GM19324 (cell line): ENCODE data around the gene NELL1.

Source experiments
- ATAC-seq: cut with Tn5 transposase; IDR thresholded peaks from one replicate; pipeline ENCODE4 v1.9.1; 2021; ENCODE audit warnings: mild to moderate bottlenecking, moderate library complexity; ENCODE audit not compliant: unreplicated experiment, low FRiP score

NELL1 gene

DNA sequence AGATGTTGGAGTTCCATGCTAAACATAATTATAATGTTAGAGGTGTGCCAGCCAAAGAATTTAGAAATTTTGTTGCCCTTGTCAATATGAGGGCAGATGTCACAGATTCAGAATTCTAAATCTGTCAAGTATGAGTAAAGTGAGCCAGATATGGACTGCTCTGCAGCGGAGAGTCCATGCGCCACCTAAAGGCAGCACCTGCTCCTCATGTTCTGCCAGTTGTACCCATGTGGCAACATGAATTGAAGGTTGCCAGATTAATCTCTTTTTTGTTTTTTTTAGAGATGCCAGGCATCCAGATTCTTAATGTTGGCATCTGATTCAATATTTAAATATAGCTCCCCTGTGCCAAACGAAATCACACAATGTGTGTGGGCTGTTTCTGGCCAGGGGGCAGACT is 844.9 kb downstream of the NELL1 start:
- ATAC-seq = no peak

DNA sequence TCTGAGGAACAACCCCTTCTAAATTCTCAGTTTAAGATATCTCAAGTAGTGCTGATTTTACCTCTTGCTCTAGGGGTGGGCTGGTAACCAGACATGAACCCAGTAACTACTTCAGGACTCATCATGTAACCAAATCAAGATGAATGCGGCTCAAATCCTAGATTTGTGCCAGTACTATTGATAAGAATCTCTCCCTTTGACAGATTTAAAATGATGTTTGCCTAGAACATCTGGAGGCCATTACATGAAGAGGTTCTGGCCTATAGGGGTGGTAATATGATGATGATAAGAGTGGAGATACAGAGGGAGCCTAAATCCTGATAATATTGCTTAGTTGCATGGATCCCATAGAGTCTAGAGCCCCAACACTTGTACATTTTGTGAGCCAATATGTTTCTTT is 850.9 kb downstream of the NELL1 start:
- no peak for ATAC-seq

DNA sequence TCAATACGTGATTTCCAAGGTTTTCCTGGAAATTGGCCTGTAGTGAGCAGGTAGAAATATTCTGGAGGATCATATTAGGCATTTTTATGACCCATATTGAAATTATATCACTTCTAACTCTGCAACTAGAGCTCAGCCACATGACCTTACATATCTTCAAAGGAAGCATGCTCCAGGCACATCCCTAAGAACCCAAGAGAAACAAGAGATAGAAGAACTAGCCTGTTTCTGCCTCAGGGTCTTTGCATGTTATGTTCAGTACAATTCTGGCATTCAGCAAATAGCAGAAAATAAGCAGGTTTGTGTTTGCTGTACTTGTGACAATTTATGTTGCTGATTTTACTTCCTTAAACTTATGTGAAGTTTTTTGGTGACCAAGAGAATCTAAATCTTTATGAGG is 859.8 kb downstream of the NELL1 start:
- no peak for ATAC-seq

DNA sequence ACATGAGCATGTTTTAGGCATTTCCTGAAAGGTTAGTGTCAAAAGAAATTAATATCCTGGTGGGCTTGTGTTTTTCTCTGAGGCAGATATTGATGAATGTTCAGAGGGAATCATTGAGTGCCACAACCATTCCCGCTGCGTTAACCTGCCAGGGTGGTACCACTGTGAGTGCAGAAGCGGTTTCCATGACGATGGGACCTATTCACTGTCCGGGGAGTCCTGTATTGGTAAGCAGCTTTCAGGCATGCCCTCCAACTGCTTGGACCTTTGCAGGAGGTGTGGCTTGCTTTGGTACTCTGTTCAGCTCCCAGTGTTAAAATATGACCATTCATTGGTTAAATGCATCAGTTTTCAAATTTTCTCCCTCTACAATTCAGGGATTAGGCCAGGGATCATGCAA is 864.9 kb downstream of the NELL1 start:
- no peak for ATAC-seq

DNA sequence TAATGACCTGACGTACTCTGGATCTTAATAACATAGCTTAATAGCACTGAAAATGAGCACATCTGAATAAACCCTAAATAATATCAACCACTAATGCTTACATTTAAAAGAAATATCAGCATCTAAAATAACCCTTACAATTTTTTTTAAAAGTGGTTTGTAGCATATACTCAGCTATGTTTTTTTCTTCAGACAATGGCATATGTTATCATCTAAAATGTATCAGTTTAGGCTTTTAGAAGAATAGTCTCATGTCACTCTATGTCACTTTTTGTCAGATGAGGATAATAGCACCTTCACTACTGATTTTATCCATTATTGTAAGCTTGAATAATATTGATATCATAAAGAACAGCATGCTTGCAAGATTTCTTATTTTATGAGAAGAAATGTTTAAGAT is 868.6 kb downstream of the NELL1 start:
- ATAC-seq = no peak

DNA sequence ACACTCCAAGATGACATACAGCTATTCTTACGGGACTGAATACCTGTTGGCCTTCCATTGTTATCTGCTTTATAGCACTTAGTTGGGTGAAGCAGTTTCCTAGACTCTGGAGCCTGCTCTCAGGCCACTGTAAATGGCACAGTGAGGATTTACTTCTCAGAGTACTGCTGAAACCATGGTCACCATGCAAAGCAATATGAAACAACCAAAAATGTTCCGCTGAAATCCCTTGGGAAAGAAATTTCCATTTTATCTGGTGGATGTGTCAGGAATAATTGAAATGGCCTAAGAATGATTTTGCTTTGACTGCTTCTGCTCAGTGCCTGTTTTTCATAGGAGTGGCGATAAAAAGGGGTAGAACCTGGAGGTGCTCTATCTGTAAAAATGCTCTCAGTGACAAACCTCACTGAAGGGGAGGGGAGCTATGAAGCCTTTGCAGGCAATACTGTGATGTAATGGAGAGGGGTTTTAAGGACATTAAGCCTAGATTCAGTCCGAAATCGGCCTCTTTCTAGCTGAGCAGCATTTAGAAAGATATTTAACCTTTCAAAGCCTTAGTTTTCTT is 871.9 kb downstream of the NELL1 start:
- ATAC-seq = no peak

DNA sequence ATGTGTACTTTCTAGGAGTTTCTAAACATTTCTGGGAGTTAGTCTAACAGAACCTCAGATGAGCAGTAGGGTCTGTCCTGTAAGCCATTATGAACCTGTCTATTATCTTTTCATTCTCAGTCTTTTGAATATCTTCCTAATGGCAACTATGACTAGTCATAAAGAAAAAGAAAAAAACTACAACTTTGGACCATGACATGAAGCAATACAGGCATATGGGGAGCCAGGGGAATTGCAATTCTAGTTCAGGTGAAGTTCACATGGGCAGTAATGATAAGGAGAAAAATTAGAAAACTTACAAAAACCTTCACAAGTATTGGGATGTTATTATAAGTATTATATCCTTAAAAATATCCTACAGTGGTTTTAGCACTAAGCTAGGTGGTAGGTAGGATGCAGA is 874.5 kb downstream of the NELL1 start:
- ATAC-seq = no peak

DNA sequence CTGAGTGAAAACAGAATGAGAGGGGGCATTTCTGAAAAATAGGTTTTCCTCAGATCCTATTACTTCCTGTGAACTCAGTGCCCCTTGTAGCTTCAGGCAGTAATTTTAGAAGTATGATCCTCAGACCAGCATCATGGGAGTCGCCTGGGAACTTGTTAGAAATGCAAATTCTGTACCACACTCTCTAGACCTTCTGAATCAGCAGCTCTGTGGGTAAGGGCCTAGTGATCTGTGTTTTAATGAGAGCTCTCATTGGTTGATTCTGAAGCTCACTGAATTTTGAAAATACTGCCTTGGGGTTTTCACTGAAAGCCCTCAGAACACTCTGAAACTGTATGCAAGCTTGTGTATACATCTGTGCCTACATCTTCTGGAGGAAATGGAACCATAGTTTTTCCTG is 876.3 kb downstream of the NELL1 start:
- ATAC-seq = no peak

DNA sequence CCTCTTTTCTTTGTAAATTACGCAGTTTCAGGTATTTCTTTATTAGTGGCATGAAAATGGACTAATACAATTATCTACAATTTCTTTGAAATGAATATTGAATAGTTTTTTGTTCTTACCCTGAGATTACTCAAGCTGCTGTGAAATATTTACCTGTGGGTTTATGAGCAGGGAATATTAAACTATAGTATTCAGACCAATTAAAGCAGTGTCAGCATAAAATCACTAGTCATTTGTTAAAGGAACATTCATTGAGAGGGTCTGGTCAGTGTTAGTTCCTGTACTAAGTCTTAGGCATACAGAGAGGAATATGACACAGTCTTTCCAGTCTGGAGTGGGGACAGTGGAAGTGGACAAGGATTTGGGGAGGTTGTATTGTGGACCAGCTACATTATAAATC is 877.3 kb downstream of the NELL1 start:
- ATAC-seq = no peak

DNA sequence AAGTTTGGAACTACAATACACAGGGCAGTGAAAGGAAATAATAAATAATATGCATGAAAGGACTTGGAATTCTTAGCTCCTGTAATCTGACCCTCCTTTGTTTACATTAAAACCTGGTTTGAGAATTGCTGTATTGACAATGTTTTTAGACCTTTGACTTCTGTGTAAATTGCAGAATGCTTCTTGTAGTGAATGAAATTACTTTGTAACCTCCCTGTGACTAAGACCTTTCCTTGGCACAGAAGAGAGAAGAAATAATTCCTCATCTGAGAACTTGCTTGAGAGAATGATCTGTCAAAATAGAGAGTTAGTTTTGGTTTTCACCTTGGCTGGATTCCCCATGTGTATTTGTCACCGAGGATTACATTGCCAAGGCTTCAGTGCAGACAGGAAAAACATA is 883.5 kb downstream of the NELL1 start:
- no peak for ATAC-seq

DNA sequence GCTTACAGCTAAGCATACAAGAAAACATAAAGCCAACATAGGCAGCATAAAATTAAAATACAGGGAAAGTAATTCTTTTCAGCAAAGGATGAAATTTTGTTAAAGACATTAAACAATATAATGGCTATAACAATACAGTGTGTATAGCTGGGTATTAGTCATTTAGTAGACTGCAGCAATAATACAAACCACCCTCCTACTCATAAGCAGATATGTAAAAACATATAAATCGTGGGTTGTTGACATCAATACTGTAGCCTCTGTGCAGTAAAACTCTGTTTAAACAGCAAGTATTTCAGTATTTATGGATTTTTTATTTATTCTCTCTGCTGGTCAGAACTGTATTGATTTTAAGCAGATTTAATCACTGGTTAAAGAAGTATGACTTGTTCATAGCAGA is 884.4 kb downstream of the NELL1 start:
- no peak for ATAC-seq

DNA sequence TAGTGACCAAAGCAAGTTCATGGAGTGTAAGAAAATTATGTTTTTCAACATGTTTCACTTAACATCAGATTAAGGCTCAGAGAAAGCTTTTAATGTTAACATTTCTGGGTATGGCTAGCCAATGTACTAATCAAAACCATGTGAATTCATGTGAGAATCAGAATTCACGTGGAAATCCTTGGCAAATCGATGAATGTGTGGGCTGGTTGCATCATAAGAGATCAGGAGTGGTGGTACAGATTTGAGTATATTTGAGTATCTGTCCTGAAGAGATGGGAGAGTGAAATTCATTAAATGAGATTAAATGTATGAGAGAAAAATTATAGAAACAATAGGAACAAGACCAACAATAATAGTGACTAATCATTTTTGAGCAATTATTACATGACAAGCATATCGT is 884.9 kb downstream of the NELL1 start:
- ATAC-seq = no peak

DNA sequence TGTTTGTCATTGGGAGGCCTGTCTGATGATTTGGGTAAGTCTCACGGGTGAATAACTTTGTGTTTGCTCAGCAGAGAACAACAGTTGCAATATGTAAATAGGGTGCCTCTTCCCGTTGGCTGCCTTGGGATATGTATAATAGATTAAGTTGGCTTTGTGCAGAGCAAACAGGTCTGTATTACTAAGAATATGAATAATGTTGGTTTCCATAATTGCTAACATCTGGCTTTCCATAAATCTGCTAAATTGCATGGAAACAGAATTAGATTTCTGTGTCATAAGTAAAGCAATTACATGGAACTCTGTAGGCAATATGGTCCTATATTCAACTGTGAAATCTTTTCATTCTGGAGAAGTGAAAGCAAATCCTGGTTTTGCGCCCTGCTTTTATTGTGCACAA is 887.5 kb downstream of the NELL1 start:
- no peak for ATAC-seq

DNA sequence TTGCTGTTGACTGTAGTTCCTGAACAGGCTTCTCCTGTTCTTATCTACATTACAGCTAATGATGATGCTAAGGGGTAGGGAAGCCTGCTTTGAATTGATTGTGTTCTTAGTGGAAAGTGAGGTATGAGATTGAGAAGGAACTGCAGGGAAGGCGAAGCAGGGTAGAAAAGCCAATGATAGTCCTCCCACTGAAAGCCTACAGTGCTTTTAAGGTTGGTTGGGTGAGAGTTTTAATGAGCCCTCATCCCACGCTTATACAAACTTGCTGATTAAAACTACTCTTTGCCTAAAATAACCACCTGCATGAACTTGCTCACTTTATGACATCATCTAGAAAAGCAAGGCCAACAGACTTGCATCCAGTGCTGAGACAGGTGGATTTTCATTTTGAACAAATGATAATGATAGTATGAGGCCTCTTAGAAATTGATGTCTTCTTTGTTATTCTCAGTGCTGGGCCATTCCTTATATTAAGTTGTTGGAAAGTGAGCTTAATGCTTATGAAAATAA is 891.1 kb downstream of the NELL1 start:
- no peak for ATAC-seq

DNA sequence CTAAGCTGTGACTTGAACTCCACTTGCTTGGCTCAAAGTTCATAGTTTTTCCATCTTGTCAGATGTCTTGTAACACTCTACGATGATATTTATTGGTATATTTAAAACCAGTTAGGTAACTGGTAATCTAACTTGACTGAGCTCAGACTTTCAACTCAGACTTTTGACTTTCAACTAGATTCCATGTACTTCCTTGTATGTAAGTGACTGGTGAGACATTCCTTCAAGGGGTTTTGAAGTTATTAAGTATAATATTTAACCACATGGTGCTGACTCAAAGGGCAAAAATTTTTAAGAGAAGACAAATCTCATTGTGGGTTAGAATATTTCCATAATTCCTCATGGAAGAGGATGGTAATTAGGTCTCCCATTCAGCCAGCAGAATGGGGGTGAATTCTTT is 892.2 kb downstream of the NELL1 start:
- ATAC-seq = no peak

DNA sequence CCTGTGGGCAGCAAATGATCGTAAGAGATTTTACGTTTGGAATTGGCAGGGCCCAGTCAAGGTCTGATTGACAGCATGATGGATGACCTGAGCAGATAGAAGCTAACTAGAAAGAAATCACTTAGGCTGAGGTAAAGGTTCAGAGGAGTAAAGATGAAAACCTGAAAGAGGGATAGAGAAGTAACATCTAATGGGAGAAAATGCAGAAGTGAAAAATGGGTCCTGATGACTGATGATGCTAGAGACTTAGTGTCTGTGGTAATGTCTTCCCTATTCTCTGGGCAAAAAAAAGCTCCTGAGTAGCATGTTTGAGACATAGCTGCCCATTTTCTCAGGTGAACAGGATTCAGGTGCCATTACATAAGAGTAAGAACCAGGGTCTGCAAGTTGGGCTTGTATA is 894.7 kb downstream of the NELL1 start:
- peak; percentile 53 for ATAC-seq

DNA sequence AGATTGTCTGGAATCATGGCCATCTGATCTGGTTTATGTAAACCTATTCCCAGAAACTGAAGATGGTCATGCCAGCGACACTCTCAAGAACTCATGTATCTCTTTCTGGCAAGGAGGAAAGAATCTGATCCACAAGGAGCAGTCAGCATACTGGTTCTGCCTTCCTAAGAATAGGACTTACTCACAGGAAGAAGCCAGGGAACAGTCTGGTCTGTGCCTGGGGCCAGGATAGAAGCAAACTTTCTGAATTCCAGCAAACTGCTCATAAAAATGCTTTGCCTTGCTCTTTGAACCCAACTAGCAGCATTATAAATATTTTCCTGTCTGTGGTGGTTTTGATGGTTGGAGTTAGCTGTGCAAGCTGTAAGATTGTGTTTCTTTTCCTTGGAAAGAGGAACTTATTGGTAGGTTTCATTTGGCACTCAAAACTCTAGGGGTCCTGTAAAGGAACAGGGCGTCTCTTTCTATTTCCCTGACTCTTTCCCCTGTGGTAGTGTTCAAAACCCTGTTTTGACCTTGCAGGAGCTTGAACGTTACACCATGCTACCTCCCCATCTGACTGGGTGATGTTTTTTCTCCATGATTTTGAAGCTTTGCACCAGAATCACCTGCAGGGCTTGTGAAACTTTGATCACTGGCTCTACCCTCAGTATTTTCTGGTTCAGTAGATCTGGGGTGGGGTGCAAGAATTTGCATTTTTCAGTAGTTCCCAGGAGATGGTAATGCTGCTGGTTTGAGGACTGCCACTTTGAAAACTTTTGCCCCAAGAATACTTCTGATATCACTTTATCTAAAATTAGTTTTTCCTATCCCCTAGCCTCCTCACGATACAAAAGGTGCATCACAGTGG is 895.7 kb downstream of the NELL1 start:
- no peak for ATAC-seq

DNA sequence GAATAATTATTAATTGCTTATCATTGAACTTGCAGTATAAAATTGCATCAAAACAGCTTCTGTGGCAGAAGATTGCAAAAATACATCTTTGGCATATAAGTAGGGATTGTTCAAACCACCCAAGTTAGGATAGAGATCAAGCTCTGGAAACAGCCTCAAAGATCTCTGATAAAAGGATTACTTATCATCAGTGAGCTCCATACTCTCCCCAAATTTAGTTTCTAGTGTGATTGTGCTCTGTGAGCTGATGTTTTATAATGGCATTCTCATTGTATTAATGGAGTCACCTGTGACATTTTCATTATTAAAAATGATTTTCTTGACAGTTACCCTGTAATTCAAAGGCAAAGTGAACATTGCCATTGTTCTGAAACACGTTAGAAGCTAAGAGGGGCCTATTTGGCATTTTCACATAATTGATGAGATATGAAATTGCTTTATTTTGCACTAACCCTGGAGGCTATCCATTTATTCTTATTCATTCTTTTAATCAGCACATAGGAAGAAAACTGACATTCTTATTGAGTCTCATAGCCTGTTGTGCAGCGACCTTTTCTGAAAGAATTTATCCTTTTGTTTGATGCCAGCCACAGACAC is 897.2 kb downstream of the NELL1 start:
- no peak for ATAC-seq

DNA sequence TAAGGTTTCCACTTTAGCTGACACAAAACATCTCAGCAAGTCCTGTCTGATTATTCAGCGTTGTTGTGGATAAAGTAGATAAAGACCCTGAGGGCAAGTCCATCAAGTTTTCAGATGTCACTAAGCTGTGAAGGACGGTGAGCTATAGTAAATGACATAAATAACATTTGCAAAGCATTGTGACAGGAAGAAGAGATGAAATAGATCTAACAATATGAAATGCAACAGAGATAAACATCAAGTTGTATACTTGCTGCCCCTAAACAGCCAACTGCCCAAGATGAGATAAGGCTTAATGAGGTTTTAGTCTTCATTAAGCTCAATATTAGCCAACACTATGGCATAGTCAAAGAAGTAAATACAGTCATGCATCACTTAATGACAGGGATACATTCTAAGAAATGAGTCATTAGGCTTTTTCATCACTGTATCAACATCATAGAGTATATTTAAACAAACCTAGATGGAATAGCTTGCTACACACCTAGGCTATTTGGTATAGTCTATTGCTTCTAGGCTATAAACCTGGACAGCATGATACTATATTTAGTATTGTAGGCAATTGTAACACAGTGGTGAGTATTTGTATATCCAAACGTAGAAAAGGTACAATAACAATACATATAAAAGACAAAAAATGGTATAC is 898.4 kb downstream of the NELL1 start:
- ATAC-seq = no peak

DNA sequence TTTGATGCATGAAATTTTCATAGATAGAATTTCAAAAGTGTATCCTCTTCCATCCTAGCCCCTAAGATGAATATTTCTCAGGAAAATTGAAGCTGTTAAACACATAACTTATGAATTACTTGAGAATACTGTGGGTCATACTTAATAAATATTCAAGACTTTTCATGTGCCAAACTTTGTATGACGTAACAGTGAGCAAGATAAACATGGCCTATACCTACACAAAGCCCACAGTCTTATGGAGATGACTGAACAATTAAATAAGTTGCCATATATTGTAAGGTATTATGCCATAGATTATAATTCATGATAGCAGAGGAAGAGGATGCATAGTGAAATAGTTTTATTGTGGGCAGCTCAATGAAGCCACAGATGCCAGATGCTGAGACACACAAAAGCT is 902.8 kb downstream of the NELL1 start:
- ATAC-seq = no peak

DNA sequence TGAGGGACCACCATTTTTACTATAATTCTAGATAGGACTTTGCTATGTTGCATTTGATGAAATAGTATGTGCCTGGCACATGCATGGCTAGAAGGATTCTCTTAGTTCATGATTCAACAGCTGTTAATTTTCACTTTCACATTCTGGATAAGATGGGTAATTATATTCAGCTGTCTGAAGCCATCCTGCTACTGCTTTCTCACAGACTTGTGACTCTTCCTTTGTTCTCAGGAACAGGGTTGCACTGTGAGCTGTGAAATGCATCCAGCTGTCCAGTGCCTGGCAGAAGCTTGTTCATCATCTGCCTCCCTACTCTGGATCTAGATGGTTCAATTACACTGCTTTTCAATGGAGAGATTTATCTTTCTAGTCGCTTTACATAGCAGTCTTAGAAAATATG is 913.4 kb downstream of the NELL1 start:
- no peak for ATAC-seq
